Measurements from ENCODE around the gene ANKRD28. TPM values are rescaled to one million over a fixed set of nuclear protein-coding genes. Genes with fewer than 3 reads are reported as not detected.

Gene ANKRD28
- total and polyA plus RNA-seq, 2 experiments from 2014 or later: 15.2 to 61.3 TPM

DNA sequence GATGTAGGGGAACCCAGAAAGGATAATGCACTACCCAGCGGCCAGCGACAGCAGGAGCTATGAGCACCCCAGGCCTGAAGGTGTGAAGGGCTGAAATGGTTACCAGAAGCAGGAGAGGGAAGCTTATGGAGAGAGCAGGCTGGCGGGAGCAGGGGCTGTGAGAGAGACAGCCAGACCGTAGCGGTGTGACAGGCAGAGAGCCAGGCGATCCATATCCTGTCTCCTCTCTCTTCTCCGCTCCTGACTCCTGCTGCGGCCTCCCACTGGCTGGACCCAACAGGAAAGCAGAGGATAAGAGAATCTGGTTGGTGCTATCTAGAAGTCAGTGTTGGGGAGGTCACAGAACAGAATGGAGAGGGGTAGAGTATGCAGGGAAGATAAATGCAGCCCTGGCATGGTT, 146.4 kb downstream of the ANKRD28 start (continued):
- TF ChIP-seq, protein P1, sequence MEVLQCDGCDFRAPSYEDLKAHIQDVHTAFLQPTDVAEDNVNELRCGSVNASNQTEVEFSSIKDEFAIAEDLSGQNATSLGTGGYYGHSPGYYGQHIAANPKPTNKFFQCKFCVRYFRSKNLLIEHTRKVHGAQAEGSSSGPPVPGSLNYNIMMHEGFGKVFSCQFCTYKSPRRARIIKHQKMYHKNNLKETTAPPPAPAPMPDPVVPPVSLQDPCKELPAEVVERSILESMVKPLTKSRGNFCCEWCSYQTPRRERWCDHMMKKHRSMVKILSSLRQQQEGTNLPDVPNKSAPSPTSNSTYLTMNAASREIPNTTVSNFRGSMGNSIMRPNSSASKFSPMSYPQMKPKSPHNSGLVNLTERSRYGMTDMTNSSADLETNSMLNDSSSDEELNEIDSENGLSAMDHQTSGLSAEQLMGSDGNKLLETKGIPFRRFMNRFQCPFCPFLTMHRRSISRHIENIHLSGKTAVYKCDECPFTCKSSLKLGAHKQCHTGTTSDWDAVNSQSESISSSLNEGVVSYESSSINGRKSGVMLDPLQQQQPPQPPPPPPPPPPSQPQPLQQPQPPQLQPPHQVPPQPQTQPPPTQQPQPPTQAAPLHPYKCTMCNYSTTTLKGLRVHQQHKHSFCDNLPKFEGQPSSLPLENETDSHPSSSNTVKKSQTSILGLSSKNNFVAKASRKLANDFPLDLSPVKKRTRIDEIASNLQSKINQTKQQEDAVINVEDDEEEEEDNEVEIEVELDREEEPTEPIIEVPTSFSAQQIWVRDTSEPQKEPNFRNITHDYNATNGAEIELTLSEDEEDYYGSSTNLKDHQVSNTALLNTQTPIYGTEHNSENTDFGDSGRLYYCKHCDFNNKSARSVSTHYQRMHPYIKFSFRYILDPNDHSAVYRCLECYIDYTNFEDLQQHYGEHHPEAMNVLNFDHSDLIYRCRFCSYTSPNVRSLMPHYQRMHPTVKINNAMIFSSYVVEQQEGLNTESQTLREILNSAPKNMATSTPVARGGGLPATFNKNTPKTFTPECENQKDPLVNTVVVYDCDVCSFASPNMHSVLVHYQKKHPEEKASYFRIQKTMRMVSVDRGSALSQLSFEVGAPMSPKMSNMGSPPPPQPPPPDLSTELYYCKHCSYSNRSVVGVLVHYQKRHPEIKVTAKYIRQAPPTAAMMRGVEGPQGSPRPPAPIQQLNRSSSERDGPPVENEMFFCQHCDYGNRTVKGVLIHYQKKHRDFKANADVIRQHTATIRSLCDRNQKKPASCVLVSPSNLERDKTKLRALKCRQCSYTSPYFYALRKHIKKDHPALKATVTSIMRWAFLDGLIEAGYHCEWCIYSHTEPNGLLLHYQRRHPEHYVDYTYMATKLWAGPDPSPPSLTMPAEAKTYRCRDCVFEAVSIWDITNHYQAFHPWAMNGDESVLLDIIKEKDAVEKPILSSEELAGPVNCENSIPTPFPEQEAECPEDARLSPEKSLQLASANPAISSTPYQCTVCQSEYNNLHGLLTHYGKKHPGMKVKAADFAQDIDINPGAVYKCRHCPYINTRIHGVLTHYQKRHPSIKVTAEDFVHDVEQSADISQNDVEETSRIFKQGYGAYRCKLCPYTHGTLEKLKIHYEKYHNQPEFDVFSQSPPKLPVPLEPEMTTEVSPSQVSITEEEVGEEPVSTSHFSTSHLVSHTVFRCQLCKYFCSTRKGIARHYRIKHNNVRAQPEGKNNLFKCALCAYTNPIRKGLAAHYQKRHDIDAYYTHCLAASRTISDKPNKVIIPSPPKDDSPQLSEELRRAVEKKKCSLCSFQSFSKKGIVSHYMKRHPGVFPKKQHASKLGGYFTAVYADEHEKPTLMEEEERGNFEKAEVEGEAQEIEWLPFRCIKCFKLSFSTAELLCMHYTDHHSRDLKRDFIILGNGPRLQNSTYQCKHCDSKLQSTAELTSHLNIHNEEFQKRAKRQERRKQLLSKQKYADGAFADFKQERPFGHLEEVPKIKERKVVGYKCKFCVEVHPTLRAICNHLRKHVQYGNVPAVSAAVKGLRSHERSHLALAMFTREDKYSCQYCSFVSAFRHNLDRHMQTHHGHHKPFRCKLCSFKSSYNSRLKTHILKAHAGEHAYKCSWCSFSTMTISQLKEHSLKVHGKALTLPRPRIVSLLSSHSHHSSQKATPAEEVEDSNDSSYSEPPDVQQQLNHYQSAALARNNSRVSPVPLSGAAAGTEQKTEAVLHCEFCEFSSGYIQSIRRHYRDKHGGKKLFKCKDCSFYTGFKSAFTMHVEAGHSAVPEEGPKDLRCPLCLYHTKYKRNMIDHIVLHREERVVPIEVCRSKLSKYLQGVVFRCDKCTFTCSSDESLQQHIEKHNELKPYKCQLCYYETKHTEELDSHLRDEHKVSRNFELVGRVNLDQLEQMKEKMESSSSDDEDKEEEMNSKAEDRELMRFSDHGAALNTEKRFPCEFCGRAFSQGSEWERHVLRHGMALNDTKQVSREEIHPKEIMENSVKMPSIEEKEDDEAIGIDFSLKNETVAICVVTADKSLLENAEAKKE (CRISPR knock-in tag; IDR thresholded peaks at IDR 0.05): no peak
- TF ChIP-seq, protein P2, sequence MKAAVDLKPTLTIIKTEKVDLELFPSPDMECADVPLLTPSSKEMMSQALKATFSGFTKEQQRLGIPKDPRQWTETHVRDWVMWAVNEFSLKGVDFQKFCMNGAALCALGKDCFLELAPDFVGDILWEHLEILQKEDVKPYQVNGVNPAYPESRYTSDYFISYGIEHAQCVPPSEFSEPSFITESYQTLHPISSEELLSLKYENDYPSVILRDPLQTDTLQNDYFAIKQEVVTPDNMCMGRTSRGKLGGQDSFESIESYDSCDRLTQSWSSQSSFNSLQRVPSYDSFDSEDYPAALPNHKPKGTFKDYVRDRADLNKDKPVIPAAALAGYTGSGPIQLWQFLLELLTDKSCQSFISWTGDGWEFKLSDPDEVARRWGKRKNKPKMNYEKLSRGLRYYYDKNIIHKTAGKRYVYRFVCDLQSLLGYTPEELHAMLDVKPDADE (IDR thresholded peaks at IDR 0.05): no peak
- no peak for TF ChIP-seq STAT1 (IDR thresholded peaks at IDR 0.05; ENCODE audit: unreplicated experiment)

DNA sequence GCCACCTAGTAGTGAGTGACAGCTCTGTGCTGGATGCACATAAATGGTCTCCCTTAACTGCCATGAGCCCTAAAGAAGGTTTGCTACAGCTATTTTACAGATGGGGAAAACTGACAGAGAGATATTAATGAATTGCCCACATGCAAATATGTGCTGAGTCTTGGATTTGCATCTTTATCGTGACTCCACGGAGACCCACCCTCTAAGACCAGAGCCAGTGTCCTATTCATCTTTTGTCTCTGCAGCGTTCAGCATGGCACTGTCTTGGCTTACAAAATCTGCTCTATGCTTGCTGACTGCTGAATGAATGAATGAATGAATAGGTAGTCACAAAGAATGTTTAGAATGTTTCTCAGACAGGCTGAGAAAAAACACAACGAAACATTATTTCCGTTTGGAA, 147.9 kb downstream of the ANKRD28 start:
- no peak overlapping the region for H3K4me3 ChIP-seq
- H3K36me3 ChIP-seq (ENCODE audit: insufficient read depth): no peaks in the 10 kb centered on the region; the same call in 1 of the 2 replicates
- no peaks in the 10 kb centered on the region for H3K79me2 ChIP-seq (replicated peaks; ENCODE audit: insufficient read depth)
- H2AFZ ChIP-seq: no peak overlapping the region
- no peaks in the 10 kb centered on the region for H3K27me3 ChIP-seq (ENCODE audit: insufficient read depth)
- H3K4me2 ChIP-seq: no peak overlapping the region
- H3K36me3 Mint-ChIP-seq (ENCODE audit: low read depth): peaks cover 11% of the 10 kb centered on the region
- peaks cover 10% of the 10 kb centered on the region; the same call in 1 of the 2 replicates for H3K9me2 ChIP-seq (ENCODE audit: insufficient read depth)
- 0 out of 2 replicates have a peak, but pooled peaks cover 2% of the 10 kb centered on the region for H3F3A ChIP-seq (replicated peaks; ENCODE audit: low read depth)
- ATAC-seq (no peak), DNase-seq (ENCODE audit: low spot score) (no peak)
- no peak overlapping the region for H3K4me3 Mint-ChIP-seq
- H4K20me1 ChIP-seq (replicated peaks; ENCODE audit: insufficient read depth): 0 out of 2 replicates have a peak, but pooled peaks cover 3% of the 10 kb centered on the region
- H3K27ac Mint-ChIP-seq: no peak overlapping the region
- no peak overlapping the region for H3K27ac ChIP-seq (ENCODE audit: low read depth)
- H3K27me3 Mint-ChIP-seq (ENCODE audit: insufficient read depth, low read depth, poor library complexity): peaks cover 4% of the 10 kb centered on the region
- peaks cover 9% of the 10 kb centered on the region; the same call in 1 of the 2 replicates for H3K4me1 ChIP-seq (ENCODE audit: insufficient read depth)
- H3K4me1 Mint-ChIP-seq: peaks cover 18% of the 10 kb centered on the region
- peaks cover 5% of the 10 kb centered on the region for H3K9me3 Mint-ChIP-seq
- TF ChIP-seq, protein P2 (IDR thresholded peaks at IDR 0.05): no peak
- TF ChIP-seq POLR2AphosphoS5 (IDR thresholded peaks at IDR 0.05; ENCODE audit: low read depth) (no peak), JUNB (IDR thresholded peaks at IDR 0.05; ENCODE audit: unreplicated experiment) (no peak), NANOG (IDR thresholded peaks at IDR 0.05; ENCODE audit: borderline replicate concordance) (no peak), EZH2phosphoT487 (IDR thresholded peaks at IDR 0.05; ENCODE audit: unreplicated experiment) (no peak)
- TF ChIP-seq, protein P3, sequence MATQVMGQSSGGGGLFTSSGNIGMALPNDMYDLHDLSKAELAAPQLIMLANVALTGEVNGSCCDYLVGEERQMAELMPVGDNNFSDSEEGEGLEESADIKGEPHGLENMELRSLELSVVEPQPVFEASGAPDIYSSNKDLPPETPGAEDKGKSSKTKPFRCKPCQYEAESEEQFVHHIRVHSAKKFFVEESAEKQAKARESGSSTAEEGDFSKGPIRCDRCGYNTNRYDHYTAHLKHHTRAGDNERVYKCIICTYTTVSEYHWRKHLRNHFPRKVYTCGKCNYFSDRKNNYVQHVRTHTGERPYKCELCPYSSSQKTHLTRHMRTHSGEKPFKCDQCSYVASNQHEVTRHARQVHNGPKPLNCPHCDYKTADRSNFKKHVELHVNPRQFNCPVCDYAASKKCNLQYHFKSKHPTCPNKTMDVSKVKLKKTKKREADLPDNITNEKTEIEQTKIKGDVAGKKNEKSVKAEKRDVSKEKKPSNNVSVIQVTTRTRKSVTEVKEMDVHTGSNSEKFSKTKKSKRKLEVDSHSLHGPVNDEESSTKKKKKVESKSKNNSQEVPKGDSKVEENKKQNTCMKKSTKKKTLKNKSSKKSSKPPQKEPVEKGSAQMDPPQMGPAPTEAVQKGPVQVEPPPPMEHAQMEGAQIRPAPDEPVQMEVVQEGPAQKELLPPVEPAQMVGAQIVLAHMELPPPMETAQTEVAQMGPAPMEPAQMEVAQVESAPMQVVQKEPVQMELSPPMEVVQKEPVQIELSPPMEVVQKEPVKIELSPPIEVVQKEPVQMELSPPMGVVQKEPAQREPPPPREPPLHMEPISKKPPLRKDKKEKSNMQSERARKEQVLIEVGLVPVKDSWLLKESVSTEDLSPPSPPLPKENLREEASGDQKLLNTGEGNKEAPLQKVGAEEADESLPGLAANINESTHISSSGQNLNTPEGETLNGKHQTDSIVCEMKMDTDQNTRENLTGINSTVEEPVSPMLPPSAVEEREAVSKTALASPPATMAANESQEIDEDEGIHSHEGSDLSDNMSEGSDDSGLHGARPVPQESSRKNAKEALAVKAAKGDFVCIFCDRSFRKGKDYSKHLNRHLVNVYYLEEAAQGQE (IDR thresholded peaks at IDR 0.05; ENCODE audit: unreplicated experiment): no peak
